ENCODE results near the gene HTR4. TPM values are rescaled to one million over a fixed set of nuclear protein-coding genes. Genes with fewer than 3 reads are reported as not detected.

HTR4 gene
- total RNA-seq, 4 donors from 2014 or later, result not detected

- ATAC-seq (ENCODE audit: low FRiP score) (no peak), DNase-seq (ENCODE audit: low spot score) (no peak)
- TF ChIP-seq CTCF (IDR thresholded peaks at IDR 0.05), result no peak
Observed at GRCh38 chr5:148561801-148562311, 92.5 kb downstream of the HTR4 start.

GRCh38 chr5:148559461-148559860 is 94.9 kb downstream of the HTR4 start:
- ATAC-seq (ENCODE audit: low FRiP score) (no peak), DNase-seq (ENCODE audit: low spot score) (no peak)
- no peak for TF ChIP-seq CTCF (IDR thresholded peaks at IDR 0.05)

DNA sequence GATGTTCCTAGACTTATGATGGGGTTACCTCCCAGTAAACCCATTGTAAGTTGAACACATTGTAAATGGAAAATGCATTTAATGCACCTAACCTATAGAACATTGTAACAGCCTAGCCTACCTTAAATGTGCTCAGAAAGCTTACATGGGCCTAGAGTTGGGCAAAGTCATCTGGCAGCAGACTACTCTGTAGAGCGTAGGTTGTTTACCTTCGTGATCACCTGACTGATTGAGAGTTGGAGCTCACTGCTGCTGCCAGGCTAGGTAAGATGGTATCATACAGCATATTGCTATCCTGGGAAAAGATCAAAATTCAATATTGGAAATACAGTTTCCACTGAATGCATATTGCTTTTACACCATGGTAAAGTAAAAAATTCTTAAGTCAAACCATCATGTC is 95.4 kb downstream of the HTR4 start:
- ATAC-seq (ENCODE audit: low FRiP score), result no peak
- no peak for DNase-seq (ENCODE audit: low spot score)
- no peak for TF ChIP-seq CTCF (IDR thresholded peaks at IDR 0.05)

DNA sequence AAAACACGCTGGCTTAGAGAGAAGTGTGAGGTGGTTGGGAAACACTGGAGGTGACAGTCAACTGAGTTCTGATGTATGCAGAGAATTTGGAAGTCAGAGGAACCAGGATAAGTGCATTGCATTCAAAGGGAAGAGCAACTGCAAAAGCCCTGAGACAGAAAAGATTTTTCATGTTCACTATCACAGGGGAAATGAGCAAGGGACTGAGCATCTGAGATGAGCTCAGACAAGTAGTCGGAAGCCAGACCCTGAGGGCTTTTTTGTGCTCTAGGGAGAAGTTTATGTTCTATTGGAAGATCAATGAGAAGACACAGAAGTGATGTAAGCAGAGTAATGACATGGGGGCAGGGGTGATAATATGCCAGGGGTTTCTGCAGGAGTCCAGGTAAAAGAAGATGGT is 97.5 kb downstream of the HTR4 start:
- ATAC-seq (ENCODE audit: low FRiP score) (no peak), DNase-seq (ENCODE audit: low spot score) (no peak)
- TF ChIP-seq CTCF (IDR thresholded peaks at IDR 0.05), result no peak

GRCh38 chr5:148554621-148555020 is 99.7 kb downstream of the HTR4 start:
- DNase-seq (ENCODE audit: low spot score) (no peak), ATAC-seq (ENCODE audit: low FRiP score) (no peak)
- no peak for TF ChIP-seq CTCF (IDR thresholded peaks at IDR 0.05)

- no peak for ATAC-seq (ENCODE audit: low FRiP score)
- no peak for DNase-seq (ENCODE audit: low spot score)
- TF ChIP-seq CTCF (IDR thresholded peaks at IDR 0.05), result no peak
Observed at GRCh38 chr5:148543727-148544126, 110.6 kb downstream of the HTR4 start.

GRCh38 chr5:148542812-148543211 is 111.5 kb downstream of the HTR4 start:
- ATAC-seq (ENCODE audit: low FRiP score) (no peak), DNase-seq (ENCODE audit: low spot score) (no peak)
- TF ChIP-seq CTCF (IDR thresholded peaks at IDR 0.05), result no peak

Measured in omental fat pad (tissue), 4 donors.